HepG2 (cell line): ENCODE measurements around the gene SNX15. TPM values are rescaled to one million over a fixed set of nuclear protein-coding genes. Genes with fewer than 3 reads are reported as not detected.

Experiments
- ATAC-seq: fragments of 200-7000 bp; cut with Tn5 transposase; 3 replicates; pipeline ENCODE4 v1.9.1; 2020; ENCODE audit warnings: mild to moderate bottlenecking, moderate library complexity
- BruUV-seq: library from RNA; stranded (reverse); fragments of 400-500 nt; replicated peaks from 2 replicates; lab custom pipeline; 2021; lab: Mats Ljungman, UMichigan
- CTCF ChIA-PET: fragments of 300-600 bp; formaldehyde crosslinking; extraction: SDS; loops from one replicate; lab custom pipeline; 2021; ENCODE audit warnings: low total read pairs, inconsistent platforms, low intra/inter-chr PET ratio; lab: Yijun Ruan, JAX
- POLR2A ChIA-PET: fragments of 350-600 bp; sonication (Branson Sonifier 250); formaldehyde crosslinking; loops from one replicate; lab custom pipeline; 2020; ENCODE audit warnings: antibody characterized with exemption, inconsistent platforms; lab: Yijun Ruan, JAX
- DNase-seq: peaks from one replicate; pipeline ENCODE4 v3.0.0-alpha.2; 2015; ENCODE audit warnings: low spot score
- FAIRE-seq: peaks from 3 replicates; lab custom pipeline; 2011; peaks lifted over from hg19 to GRCh38; lab: Jason Lieb, UNC
- H2AFZ ChIP-seq: one replicate; pipeline ENCODE4 v1.6.1; 2011; ENCODE audit warnings: low read length, inconsistent platforms
- H3K27ac ChIP-seq: fragments of 300-600 bp; 3 replicates; pipeline ENCODE4 v1.8.0; 2011; ENCODE audit warnings: mixed run types, mild to moderate bottlenecking, mixed read lengths, low read length, inconsistent platforms; ENCODE audit not compliant: insufficient read depth; ENCODE audit errors: extremely low read length
- H3K27me3 ChIP-seq, 2 experiments: fragments of 200-600 bp in 1 of 2; 2 replicates in 1 of 2; 3 replicates in 1 of 2; pipeline versions ENCODE4 v1.6.0 to v1.8.0; 2011; ENCODE audit warnings: low read length in 2 of 2, mild to moderate bottlenecking in 2 of 2, moderate library complexity in 2 of 2, inconsistent platforms in 1 of 2; ENCODE audit not compliant: insufficient read depth in 2 of 2, control insufficient read depth in 1 of 2
- H3K36me3 ChIP-seq, 2 experiments: fragments of 200-600 bp in 1 of 2; replicated peaks in 1 of 2; 2 replicates in 1 of 2; 3 replicates in 1 of 2; pipeline versions ENCODE4 v1.5.1 to v1.8.0; 2011; ENCODE audit warnings: low read length in 2 of 2, inconsistent platforms in 1 of 2; ENCODE audit not compliant: insufficient read depth in 2 of 2, control insufficient read depth in 1 of 2
- H3K4me1 ChIP-seq: 2 replicates; pipeline ENCODE4 v1.5.1; 2012; ENCODE audit warnings: low read length, inconsistent platforms; ENCODE audit not compliant: insufficient read depth
- H3K4me2 ChIP-seq: 2 replicates; pipeline ENCODE4 v1.6.0; 2011; ENCODE audit warnings: low read depth, low read length, inconsistent platforms
- H3K4me3 ChIP-seq, 3 experiments: fragments of 200-600 bp in 1 of 3; sonication (generic), shearing (Covaris generic) in 1 of 3; replicated peaks in 1 of 3; 2 replicates each; pipeline ENCODE4 v1.5.1; 2011 to 2016; ENCODE audit warnings: low read length in 3 of 3, inconsistent platforms in 2 of 3, low read depth in 2 of 3, mild to moderate bottlenecking in 2 of 3, control low read depth in 1 of 3, mixed read lengths in 1 of 3; ENCODE audit not compliant: insufficient read depth in 1 of 3
- H3K79me2 ChIP-seq: one replicate; pipeline ENCODE4 v1.6.1; 2011; ENCODE audit warnings: low read length, inconsistent platforms; ENCODE audit not compliant: insufficient read depth
- H3K9ac ChIP-seq: 2 replicates; pipeline ENCODE4 v1.6.0; 2011; ENCODE audit warnings: mild to moderate bottlenecking, low read depth, low read length, inconsistent platforms; ENCODE audit not compliant: insufficient read depth
- H3K9me3 ChIP-seq: 2 replicates; pipeline ENCODE4 v1.5.1; 2012; ENCODE audit warnings: mild to moderate bottlenecking, low read length
- H4K20me1 ChIP-seq: 2 replicates; pipeline ENCODE4 v1.6.0; 2011; ENCODE audit warnings: inconsistent platforms, mild to moderate bottlenecking, low read length, moderate library complexity; ENCODE audit not compliant: insufficient read depth
- FOXA1 ChIP-seq, 2 experiments: fragments of 450-650 bp in 1 of 2; sonication (generic) in 1 of 2; formaldehyde crosslinking in 1 of 2; IDR thresholded peaks; 2 replicates each; pipeline versions ENCODE4 v1.4.0 to v1.6.1; 2016 to 2020; ENCODE audit warnings: missing genetic modification reagents in 1 of 2
- FOXA3 ChIP-seq: IDR thresholded peaks from 2 replicates; pipeline ENCODE4 v1.6.1; 2016; ENCODE audit warnings: missing genetic modification reagents, missing compliant biosample characterization
- MYC ChIP-seq: sonication (generic); formaldehyde crosslinking; IDR thresholded peaks from 2 replicates; pipeline ENCODE4 v1.9.0; 2021; ENCODE audit warnings: missing genetic modification reagents, borderline replicate concordance
- POLR2A ChIP-seq, 2 experiments: IDR thresholded peaks; 2 replicates each; pipeline ENCODE4 v1.6.1; 2011; ENCODE audit warnings: low read depth in 2 of 2, low read length in 2 of 2, mild to moderate bottlenecking in 1 of 2, moderate library complexity in 1 of 2; ENCODE audit not compliant: insufficient read depth in 1 of 2
- SAP130 ChIP-seq: IDR thresholded peaks from 2 replicates; pipeline ENCODE4 v1.6.1; 2016; ENCODE audit warnings: low read depth
- SMC3 ChIP-seq: IDR thresholded peaks from 2 replicates; pipeline ENCODE4 v1.6.1; 2011; ENCODE audit warnings: low read length, improper control_type of control experiment
- STAG1 ChIP-seq: sonication (generic); formaldehyde crosslinking; IDR thresholded peaks from 2 replicates; pipeline ENCODE4 v1.4.0; 2020; ENCODE audit warnings: missing genetic modification reagents
- TCF7 ChIP-seq: sonication (generic); IDR thresholded peaks from 2 replicates; pipeline ENCODE4 v1.6.1; 2016; ENCODE audit warnings: antibody characterized with exemption, low read depth
- ZFP1 ChIP-seq: IDR thresholded peaks from 2 replicates; pipeline ENCODE4 v1.6.1; 2016
- ZNF292 ChIP-seq: sonication (generic); formaldehyde crosslinking; IDR thresholded peaks from 2 replicates; pipeline ENCODE4 v1.8.1; 2022; ENCODE audit warnings: mild to moderate bottlenecking, low read depth, missing genetic modification reagents, borderline replicate concordance
- ZNF431 ChIP-seq: sonication (generic); formaldehyde crosslinking; IDR thresholded peaks from 2 replicates; pipeline ENCODE4 v1.9.0; 2022; ENCODE audit warnings: missing genetic modification reagents, low read depth, mild to moderate bottlenecking, borderline replicate concordance
- ZNF556 ChIP-seq: sonication (generic); formaldehyde crosslinking; IDR thresholded peaks from 2 replicates; pipeline ENCODE4 v1.4.0; 2020; ENCODE audit warnings: mild to moderate bottlenecking, missing genetic modification reagents, borderline replicate concordance
- WGBS: methylation state at CpG from one replicate; pipeline ENCODE4 v1.1.6; 2017; ENCODE audit warnings: low lambda C conversion rate; 5-methylcytosine and 5-hydroxymethylcytosine counted together
- in situ Hi-C: cut with HindIII; loops from 2 replicates; pipeline ENCODE4 v1.10.0; 2017; ENCODE audit warnings: low pct_unique_long_range_greater_than_20kb; ENCODE audit not compliant: extremely low pct_ligation_motif_present
- intact Hi-C: fragments of 100-400 bp; cut with micrococcal nuclease; formaldehyde crosslinking; loops from one replicate; pipeline ENCODE4 v1.10.0; 2022; ENCODE audit not compliant: unreplicated experiment
- polyA plus RNA-seq, 8 experiments: library from polyadenylated mRNA; depleted of rRNA in 3 of 8; stranded (reverse) in 7 of 8; unstranded in 1 of 8; fragments of >200 nt; fragmentation: Illumina TruSeq in 4 of 8; extraction: Trizol in 4 of 8; gene quantifications; 2 replicates each; pipeline versions ENCODE4 v1.2.1 to v1.2.3, GENCODE V29; 2011 to 2016; ENCODE audit warnings: low read depth in 4 of 8, missing spikeins in 1 of 8, mixed read lengths in 1 of 8; ENCODE audit not compliant: insufficient read depth in 1 of 8
- total RNA-seq, 5 experiments: library from RNA; depleted of rRNA; stranded (reverse); fragments of >200 nt; fragmentation: Illumina TruSeq; extraction: Trizol; gene quantifications; 2 replicates each; pipeline ENCODE4 v1.2.3, GENCODE V29; 2016; ENCODE audit warnings: low read depth in 1 of 5
- TF ChIP-seq, protein P1 (sequence below): sonication (generic); formaldehyde crosslinking; IDR thresholded peaks from 2 replicates; pipeline ENCODE4 v1.4.0; 2020; ENCODE audit warnings: missing genetic modification reagents

SNX15 gene
- total and polyA plus RNA-seq, 2 of the 13 experiments (the other 11 are each of a cell fraction or from before 2014, with no cell fraction given): 19.1 to 22.6 TPM

DNA sequence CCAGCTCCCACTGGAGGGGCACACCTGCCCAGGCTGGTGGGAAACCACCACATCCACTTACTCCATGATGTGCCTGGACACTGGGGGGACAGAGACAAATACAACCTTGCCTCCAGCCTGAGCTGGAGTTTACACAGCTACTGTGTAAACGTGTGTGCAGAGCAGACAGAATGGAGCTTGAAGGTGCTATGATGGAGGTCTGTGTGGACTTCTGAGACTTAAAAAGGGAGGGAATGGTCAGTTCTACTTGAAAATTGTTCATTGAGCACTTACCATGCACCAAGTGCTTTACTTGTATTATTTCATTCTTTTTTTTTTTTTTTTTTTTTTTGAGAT is 45.4 kb downstream of the SNX15 start:
- Histone ChIP-seq H3K9ac (no peak overlapping the region), H4K20me1 (no peaks in the 10 kb centered on the region), H3K36me3 (peaks cover 4 to 6% of the 10 kb centered on the region in 2 experiments; a peak in 3 of 5 replicates), H3K27ac (no peak overlapping the region), H3K79me2 (no peaks in the 10 kb centered on the region), H3K27me3 (no peaks in the 10 kb centered on the region), H3K4me3 (no peak overlapping the region), H2AFZ (no peak overlapping the region), H3K4me1 (peaks cover 17% of the 10 kb centered on the region), H3K4me2 (peak overlapping the region; percentile 21), H3K9me3 (no peaks in the 10 kb centered on the region)
- ChIA-PET CTCF (no interaction called here), POLR2A (interaction anchor here (0.6 to 1.7 kb wide), 6 partner anchors 15 to 62 kb away, joined by 3 to 6 read pairs (median 3); partner anchors contain the start of genes ARL2, NAALADL1, SAC3D1 and SYVN1)
- FAIRE-seq: no peak
- DNase-seq: no peak
- BruUV-seq: no TSS peak
- in situ Hi-C loops (no loop called here), intact Hi-C loops (no loop called here)
- WGBS: no CpG with 5 or more reads among the region's 1 CpG
- ATAC-seq: peak; percentile 66
- no peak for TF ChIP-seq ZNF556 (CRISPR knock-in tag)
- TF ChIP-seq ZNF292 (CRISPR knock-in tag): 0 out of 2 replicates have a peak, but pooled peaks have one; percentile 17
- TF ChIP-seq SAP130 (CRISPR knock-in tag): 0 out of 2 replicates have a peak, but pooled peaks have one; percentile 11
- peak; percentile 71 for TF ChIP-seq FOXA3 (CRISPR knock-in tag)
- TF ChIP-seq TCF7: no peak
- TF ChIP-seq STAG1 (CRISPR knock-in tag): 0 out of 2 replicates have a peak, but pooled peaks have one; percentile 2
- no peak for TF ChIP-seq FOXA1 (IDR thresholded peaks at IDR 0.05)
- TF ChIP-seq FOXA1 (CRISPR knock-in tag; IDR thresholded peaks at IDR 0.05): peak; percentile 62
- TF ChIP-seq, all 625 proteins: peak for 5

DNA sequence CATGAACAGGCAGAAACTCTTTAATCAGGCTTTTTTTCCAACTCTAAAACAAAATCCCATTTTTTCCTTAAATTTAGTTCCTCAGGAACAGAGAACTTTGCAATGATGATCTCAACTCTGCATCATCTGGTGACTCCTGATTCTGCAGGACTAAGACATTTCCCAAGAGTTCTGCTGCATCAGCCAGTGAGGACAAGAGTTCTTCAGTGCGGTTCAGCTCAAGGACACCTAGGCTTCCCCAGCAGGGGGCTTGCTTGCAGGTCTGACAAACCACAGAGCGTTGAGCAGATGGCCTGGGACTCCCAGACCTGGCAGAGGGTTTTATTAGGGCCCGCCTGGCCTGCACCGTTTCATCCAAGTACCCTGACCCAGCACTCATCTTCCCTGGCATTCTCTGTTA is 50.2 kb downstream of the SNX15 start:
- intact Hi-C loops: loop anchor here (5.0 kb wide), 1 partner anchor 50 kb away; the partner anchor contains the start of gene SNX15
- TF ChIP-seq ZNF431 (CRISPR knock-in tag) (no peak), MYC (CRISPR knock-in tag) (no peak), ZFP1 (CRISPR knock-in tag) (no peak), SMC3 (no peak), POLR2A (IDR thresholded peaks at IDR 0.05; ENCODE audit: insufficient read depth in 1 of 2, low read depth in 2 of 2, low read length in 2 of 2) (0 out of 4 replicates have a peak, but pooled peaks of 1 of the 2 experiments have one; percentile 6)
- TF ChIP-seq, protein P1, sequence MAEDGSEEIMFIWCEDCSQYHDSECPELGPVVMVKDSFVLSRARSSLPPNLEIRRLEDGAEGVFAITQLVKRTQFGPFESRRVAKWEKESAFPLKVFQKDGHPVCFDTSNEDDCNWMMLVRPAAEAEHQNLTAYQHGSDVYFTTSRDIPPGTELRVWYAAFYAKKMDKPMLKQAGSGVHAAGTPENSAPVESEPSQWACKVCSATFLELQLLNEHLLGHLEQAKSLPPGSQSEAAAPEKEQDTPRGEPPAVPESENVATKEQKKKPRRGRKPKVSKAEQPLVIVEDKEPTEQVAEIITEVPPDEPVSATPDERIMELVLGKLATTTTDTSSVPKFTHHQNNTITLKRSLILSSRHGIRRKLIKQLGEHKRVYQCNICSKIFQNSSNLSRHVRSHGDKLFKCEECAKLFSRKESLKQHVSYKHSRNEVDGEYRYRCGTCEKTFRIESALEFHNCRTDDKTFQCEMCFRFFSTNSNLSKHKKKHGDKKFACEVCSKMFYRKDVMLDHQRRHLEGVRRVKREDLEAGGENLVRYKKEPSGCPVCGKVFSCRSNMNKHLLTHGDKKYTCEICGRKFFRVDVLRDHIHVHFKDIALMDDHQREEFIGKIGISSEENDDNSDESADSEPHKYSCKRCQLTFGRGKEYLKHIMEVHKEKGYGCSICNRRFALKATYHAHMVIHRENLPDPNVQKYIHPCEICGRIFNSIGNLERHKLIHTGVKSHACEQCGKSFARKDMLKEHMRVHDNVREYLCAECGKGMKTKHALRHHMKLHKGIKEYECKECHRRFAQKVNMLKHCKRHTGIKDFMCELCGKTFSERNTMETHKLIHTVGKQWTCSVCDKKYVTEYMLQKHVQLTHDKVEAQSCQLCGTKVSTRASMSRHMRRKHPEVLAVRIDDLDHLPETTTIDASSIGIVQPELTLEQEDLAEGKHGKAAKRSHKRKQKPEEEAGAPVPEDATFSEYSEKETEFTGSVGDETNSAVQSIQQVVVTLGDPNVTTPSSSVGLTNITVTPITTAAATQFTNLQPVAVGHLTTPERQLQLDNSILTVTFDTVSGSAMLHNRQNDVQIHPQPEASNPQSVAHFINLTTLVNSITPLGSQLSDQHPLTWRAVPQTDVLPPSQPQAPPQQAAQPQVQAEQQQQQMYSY (CRISPR knock-in tag): no peak
- DNase-seq: no peak
- H3K79me2 ChIP-seq: peaks cover 15% of the 10 kb centered on the region
- ChIA-PET POLR2A (no interaction called here), CTCF (interaction anchor here (0.9 to 2.3 kb wide), 2 partner anchors 49 to 63 kb away, joined by 5 to 17 read pairs; partner anchors contain the start of genes ARL2 and SNX15)
- FAIRE-seq: no peak
- BruUV-seq: no TSS peak
- peak; percentile 26; the same call in 2 of the 3 replicates for ATAC-seq
- in situ Hi-C loops: no loop called here
- H3K9ac ChIP-seq: no peak overlapping the region
- no peaks in the 10 kb centered on the region for H3K9me3 ChIP-seq
- WGBS: 100% methylated on average over 2 of the region's 4 CpGs
- H3K27ac ChIP-seq: no peak overlapping the region
- no peak overlapping the region for H2AFZ ChIP-seq
- H3K4me1 ChIP-seq: peaks cover 32% of the 10 kb centered on the region
- no peaks in the 10 kb centered on the region for H4K20me1 ChIP-seq
- no peak overlapping the region for H3K4me3 ChIP-seq
- no peaks in the 10 kb centered on the region for H3K27me3 ChIP-seq
- H3K36me3 ChIP-seq: peaks cover 11 to 27% of the 10 kb centered on the region in 2 experiments
- H3K4me2 ChIP-seq: no peak overlapping the region
